ENCODE results near the gene KLHL29. TPM values are rescaled to one million over a fixed set of nuclear protein-coding genes. Genes with fewer than 3 reads are reported as not detected.

The KLHL29 gene
- total RNA-seq, 1 donor = 14.7 TPM

- no peak overlapping the region for H3K4me3 ChIP-seq (ENCODE audit: low read depth, low read length)
- DNase-seq (ENCODE audit: low read depth) = peak; percentile 67
- TF ChIP-seq, protein P1, sequence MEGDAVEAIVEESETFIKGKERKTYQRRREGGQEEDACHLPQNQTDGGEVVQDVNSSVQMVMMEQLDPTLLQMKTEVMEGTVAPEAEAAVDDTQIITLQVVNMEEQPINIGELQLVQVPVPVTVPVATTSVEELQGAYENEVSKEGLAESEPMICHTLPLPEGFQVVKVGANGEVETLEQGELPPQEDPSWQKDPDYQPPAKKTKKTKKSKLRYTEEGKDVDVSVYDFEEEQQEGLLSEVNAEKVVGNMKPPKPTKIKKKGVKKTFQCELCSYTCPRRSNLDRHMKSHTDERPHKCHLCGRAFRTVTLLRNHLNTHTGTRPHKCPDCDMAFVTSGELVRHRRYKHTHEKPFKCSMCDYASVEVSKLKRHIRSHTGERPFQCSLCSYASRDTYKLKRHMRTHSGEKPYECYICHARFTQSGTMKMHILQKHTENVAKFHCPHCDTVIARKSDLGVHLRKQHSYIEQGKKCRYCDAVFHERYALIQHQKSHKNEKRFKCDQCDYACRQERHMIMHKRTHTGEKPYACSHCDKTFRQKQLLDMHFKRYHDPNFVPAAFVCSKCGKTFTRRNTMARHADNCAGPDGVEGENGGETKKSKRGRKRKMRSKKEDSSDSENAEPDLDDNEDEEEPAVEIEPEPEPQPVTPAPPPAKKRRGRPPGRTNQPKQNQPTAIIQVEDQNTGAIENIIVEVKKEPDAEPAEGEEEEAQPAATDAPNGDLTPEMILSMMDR (IDR thresholded peaks at IDR 0.05; ENCODE audit: insufficient read depth, low read depth, low read length) = no peak
Observed at GRCh38 chr2:23669413-23670244, 284.6 kb downstream of the KLHL29 start.

- TF ChIP-seq, protein P1 (IDR thresholded peaks at IDR 0.05; ENCODE audit: insufficient read depth, low read depth, low read length) = no peak
- H3K4me3 ChIP-seq (ENCODE audit: low read depth, low read length) = no peak overlapping the region
- no peak for DNase-seq (ENCODE audit: low read depth)
Observed at GRCh38 chr2:23670245-23670592, 285.2 kb downstream of the KLHL29 start.

- no peak overlapping the region for H3K4me3 ChIP-seq (ENCODE audit: low read depth, low read length)
- no peak for DNase-seq (ENCODE audit: low read depth)
- TF ChIP-seq, protein P1 (IDR thresholded peaks at IDR 0.05; ENCODE audit: insufficient read depth, low read depth, low read length) = no peak
Observed at GRCh38 chr2:23673082-23673481, 288.1 kb downstream of the KLHL29 start.

DNA sequence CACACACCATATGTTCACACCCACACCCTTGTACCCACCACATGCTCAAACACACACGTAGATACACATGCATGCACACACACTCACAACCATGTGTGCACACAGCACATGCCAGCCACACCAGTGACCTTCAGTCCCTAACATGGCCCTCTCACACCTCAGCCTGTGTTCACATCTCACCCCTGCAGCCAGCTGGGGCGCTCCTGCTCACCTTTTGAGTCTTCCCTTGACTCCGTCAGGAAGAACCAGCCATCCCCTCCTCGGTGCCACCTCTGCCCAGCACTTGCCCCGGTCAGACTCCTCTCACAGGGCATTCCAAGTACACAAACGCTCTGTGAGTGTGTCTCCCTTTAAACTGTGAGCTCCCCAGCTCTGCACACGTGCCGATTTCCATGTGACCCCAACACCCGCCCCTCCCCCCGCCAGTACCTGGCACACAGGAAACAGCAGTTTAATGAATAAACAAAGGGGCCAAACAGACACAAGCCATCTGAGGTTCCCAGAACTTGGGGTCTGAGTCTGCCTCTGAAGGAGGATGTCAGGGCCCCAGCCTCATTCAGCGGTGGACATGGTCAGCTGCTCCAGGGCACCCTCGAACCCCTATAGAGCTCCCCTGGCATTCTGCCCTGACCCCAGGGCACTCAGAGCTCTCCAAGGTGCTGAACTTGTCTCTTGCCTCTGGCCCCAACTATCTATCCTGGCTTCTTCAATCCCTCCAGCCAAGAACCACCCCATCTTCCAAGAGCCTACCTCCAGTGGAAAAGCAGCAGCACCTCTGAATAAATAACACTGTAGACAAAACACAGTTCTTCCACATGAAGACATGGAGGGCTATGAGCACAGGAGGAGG lies 289.1 kb downstream of the KLHL29 start:
- DNase-seq (ENCODE audit: low read depth) = no peak
- no peak overlapping the region for H3K4me3 ChIP-seq (ENCODE audit: low read depth, low read length)
- TF ChIP-seq, protein P1 (IDR thresholded peaks at IDR 0.05; ENCODE audit: insufficient read depth, low read depth, low read length) = no peak

- TF ChIP-seq, protein P1 (IDR thresholded peaks at IDR 0.05; ENCODE audit: insufficient read depth, low read depth, low read length) = no peak
- DNase-seq (ENCODE audit: low read depth) = no peak
- no peak overlapping the region for H3K4me3 ChIP-seq (ENCODE audit: low read depth, low read length)
Observed at GRCh38 chr2:23675506-23675905, 290.5 kb downstream of the KLHL29 start.

- no peak overlapping the region for H3K4me3 ChIP-seq (ENCODE audit: low read depth, low read length)
- TF ChIP-seq, protein P1 (IDR thresholded peaks at IDR 0.05; ENCODE audit: insufficient read depth, low read depth, low read length) = no peak
- DNase-seq (ENCODE audit: low read depth) = no peak
Observed at GRCh38 chr2:23677836-23678235, 292.9 kb downstream of the KLHL29 start.

Data from fibroblast of villous mesenchyme (primary cell).